CD4-positive, alpha-beta T cell treated with Interleukin-21 for 1 hour (primary cell): ENCODE measurements around the gene PCBD2.
"Not testable (repeated sequence)": the region's sequence is repeated elsewhere in the genome, so short reads cannot be mapped to it uniquely, and the experiment has no call there.

Experiments
- DNase-seq: peaks from one replicate; pipeline ENCODE4 v3.0.0-alpha.2; 2020

The PCBD2 gene

DNA sequence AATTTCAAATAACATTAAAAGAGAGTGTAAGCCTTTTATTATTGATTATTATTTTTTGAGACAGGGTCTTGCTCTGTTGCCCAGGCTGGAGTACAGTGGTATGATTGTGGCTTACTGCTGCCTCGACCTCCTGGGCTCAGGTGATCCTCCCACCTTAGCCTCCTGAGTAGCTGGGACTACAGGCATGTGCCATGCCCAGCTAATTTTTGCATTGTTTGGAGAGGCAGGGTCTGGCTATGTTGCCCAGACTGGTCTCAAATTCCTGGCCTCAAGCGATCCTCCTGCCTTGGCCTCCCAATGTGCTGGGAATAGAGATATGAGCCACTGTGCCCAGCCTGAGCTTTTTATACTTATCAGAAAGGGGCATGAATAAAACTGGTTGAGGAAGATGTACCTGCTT, 5.8 kb downstream of the PCBD2 start:
- DNase-seq = not testable (repeated sequence)

GRCh38 chr5:134911285-134912206, 6.6 kb downstream of the PCBD2 start:
- no peak for DNase-seq

DNA sequence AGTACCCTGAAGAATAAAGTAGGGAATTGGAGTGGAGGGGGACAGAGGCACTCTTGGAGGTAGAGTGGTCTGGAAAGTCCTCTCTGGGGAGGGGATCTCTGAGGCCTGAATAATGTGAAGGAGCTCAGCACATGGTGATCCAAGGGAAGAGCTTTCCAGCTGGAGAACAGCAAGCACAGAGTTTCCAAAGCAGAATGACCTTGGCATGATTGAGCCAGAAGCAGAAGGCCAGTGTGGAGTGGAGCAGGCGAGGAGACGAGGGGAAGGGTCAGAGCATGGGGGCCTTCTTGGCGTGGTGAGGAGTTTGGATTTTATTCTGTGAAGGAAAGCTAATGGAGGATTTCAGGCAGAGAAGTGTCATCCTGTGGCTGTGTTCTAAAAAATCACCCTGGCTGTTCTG, 8.3 kb downstream of the PCBD2 start:
- DNase-seq = no peak

DNA sequence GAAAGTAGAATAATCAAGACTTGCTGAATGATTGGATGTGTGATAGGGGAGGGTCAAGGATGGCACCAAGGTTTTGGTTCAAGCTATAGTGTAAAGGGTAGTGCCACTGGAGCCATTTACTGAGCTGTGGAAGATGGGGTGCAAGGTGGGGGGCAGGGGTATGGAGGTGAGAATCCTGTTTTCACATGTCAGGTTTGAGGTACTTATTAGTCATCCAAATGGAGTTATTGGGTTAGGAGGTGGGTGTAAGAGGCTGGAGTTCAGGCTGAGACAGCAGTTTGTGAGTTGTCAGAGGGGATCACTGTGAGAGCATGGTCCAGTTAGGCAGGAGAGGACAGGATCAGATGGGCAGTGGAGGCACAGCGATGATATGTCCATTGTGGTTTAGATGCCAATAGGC, 8.9 kb downstream of the PCBD2 start:
- no peak for DNase-seq

DNA sequence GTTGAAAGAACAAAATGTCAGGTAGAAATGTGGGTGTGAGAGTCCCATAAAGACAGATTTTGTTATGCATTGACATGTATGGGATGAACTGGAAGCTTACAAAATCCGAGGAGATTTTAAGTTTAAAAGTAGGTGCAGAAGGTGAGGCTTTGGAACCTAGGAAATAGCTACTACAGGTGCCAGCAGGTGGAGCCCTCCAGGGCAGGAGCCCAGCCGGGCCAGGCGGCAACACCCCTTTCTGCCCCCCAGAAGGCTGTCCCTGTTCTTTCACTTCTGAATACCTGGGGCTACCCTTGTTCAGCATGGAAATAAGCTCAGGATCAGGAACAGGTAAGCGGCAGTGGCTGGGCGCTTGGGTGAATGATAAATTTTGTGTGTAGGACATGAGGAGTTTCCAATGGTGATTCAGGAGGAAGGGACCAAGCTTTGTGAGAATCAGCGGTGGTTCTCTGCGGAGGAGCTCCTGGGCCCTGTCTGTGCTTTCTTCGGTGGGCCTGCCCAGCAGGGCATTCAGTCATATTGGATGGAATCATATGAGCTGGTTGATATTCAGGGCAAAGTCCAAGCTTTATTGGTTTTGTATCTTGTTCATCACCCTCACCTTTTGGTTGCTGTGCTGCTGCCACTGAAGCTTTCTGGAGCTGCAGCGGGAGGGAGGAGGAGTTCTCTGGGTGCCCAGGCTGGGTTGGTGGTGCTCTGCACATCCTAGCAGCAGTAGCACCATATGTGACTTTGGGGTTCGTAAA, 12.3 kb downstream of the PCBD2 start:
- DNase-seq = no peak

DNA sequence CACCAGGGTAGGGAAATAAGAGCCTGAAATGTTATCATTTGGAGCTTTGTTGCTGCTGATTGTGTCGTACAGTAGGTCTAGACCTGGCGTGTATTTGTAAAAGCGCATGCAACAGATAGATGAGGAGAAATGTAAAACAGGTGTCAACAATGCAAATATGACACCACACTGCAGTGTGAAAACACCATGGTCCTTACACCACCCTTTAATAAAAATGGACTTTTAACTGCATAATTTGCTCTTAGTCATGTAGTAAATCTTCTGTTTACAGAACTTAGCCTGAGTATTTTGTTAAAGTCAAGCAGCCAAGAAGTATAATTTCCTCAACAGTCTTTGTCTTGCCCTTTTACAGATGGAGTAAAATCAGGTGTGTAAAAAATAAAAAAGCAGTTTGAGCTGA, 13.9 kb downstream of the PCBD2 start:
- no peak for DNase-seq

DNA sequence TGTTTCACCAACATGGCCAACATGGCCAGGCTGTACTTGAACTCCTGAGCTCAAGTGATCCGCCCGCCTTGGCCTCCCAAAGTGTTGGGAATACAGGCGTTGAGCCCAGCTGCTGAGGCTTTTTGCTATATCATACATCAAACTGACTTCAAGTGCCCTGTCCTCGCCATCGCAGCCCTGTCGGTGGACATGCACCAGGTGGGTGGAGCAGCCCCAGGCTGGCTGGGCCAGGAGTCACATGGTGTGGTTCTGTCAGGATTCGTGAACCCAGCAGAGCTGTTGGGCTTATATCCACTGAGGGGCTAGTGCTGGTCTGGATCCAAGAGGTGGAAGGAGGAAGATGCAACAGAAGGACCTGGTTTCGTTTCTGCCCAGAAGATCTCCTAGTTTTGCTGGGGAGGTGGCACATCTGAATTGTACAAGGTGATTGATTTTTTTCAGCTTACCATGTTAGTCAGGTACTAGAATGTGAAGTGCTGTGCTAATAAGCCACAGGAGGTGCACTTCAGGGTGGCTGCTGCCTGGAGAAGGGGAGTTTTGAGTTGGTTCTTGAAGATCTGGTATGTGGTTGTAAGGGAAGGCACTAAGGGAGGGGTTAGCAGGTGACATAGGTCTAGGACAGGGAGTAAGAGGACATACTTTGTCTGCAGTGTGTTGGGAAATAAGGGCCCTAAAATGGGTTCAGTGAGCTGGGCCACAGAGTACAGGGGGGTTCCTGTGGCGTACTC, 16.1 kb downstream of the PCBD2 start:
- no peak for DNase-seq

DNA sequence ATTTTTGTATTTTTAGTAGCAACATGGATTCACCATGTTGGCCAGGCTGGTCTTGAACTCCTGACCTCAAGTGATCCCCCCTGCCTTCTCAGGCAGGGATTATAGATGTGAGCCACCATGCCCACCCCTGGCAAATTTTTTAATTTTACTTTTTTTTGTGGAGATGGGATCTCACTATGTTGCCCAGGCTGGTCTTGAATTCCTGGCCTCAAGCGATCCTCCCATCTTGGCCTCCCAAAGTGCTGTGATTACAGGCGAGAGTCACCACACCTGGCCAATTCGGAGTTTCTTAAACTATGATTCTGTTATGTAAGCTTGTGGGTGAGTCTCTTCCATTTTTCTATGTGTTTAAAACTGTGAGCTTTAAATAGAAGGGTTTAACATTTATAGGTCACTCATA, 27.6 kb downstream of the PCBD2 start:
- DNase-seq = no peak

- DNase-seq = no peak
Observed at GRCh38 chr5:134934202-134934601, 29.3 kb downstream of the PCBD2 start.

DNA sequence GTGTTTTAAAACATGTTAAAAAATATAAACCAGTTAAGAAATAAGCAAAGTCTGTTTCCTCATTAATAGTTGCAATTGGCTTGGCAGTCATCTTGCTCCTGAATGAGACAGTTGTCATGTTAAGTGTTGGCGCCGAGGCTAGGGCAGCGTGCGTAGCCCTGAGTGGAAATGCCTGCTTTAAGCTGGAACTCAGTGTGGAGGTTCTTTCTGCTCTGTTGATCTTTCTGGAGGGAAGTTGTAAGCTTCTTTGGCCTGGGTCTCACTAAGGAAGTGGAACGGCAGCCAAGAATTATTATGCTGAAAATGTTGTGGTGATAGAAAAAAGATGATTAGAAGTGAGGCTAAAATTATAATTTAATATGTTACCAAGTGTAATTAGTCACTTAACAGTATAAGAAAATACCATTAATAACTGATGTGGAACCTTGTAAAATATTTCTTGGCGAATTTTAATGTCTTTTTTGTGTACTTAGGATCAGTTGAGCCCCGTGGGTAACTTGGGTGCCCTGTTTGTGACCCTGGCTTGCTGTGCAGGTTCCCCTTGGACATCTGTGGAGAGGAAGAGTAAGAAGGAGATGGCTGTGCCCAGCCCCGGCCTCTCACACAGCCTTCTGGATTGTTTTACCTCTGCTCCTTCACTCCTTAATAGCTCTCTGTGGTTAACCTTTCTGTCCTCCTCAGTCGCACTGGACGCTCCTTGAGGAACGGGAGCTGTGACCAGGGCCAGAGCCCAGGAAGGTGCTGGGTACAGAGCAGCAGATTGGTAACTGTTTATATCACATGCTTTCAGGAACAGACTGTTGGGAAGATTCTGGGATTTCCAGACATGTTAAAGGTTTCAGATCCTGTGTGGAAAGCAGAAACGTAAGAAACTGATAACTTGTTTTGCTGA, 31.0 kb downstream of the PCBD2 start:
- no peak for DNase-seq

GRCh38 chr5:134937526-134937925, 32.6 kb downstream of the PCBD2 start:
- DNase-seq = no peak

GRCh38 chr5:134938030-134938429, 33.1 kb downstream of the PCBD2 start:
- DNase-seq = no peak

DNA sequence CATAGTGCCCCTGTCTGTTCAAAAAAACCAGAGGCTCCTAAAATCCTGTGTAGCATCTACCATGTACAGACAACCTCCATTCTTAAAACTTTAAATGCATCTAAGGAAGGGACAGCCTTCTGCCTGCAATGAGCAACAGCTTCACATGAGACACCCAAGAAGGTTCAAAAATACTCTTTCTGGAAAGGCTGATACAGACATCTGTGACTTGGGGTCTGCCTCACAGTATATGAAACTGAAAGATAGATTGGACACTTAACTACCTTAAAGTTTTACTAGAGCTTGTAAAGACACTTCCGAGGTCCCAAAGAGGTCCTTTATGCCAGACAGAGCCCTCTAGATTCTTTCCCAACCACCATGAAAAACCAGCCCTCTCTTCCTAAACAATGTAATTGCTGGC, 34.6 kb downstream of the PCBD2 start:
- DNase-seq = no peak

DNA sequence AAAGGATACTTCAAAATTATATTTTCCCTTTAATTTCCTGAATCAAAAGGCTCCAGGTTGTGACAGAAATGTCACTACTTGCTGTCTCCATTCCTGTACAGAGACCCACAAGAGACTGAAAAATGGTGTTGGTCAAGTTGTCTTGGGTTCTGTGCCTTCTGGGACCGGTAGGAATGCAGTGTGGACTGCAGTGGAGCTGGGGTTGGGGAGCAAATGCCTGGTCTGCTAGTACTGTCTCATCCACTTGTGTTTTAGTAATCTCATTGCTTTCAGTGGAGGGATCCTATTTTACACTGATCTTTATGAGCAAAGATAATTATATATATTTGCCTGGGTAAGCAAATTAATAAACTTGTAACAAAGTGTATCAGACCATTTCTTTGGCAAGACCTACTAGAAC, 38.6 kb downstream of the PCBD2 start:
- DNase-seq = no peak

DNA sequence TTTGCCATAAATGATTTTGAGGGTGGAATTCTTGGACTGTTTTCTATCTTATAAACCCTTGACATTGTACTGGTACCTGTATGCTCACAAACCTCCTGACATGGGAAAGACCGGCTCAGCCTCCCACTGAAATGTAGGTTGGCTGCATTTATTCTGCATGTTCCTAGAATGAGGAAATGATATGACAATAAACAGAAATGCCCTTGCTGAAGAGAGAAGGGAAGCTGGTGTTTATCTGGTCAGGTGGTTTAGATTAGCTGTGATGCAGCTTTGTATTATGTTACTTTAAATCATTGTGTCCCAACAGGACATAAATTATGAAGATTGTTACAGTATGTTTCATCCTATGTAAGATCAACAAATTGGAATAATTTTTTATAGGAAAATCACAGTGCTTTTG, 39.7 kb downstream of the PCBD2 start:
- DNase-seq = no peak

- no peak for DNase-seq
Observed at GRCh38 chr5:134945041-134945440, 40.1 kb downstream of the PCBD2 start.

DNA sequence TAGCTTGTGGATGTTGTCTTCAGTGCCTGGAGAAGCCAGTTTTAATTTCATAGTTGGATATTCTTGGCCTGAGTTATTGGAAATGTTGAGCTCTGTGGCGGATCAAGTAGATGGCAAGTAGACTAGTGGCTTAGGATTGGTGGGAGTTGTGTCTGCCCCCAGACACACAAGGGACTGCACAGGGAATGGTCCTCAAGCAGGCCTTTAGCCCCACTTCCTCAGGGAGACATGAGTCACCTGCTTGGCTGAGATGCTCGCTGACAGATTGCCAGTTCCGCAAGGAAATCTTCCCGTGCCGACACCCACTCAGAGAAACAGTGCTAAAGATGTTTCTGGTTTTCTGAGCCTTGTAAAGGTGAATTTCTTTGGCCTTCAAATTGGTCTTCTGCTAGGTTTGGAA, 44.0 kb downstream of the PCBD2 start:
- DNase-seq = no peak

- DNase-seq = no peak
Observed at GRCh38 chr5:134949316-134949715, 44.4 kb downstream of the PCBD2 start.

- no peak for DNase-seq
Observed at GRCh38 chr5:134957920-134958608, 53.1 kb downstream of the PCBD2 start.

GRCh38 chr5:134958755-134959154, 53.8 kb downstream of the PCBD2 start:
- DNase-seq = no peak

GRCh38 chr5:134963098-134963497, 58.2 kb downstream of the PCBD2 start:
- DNase-seq = no peak
